Stimulated activated CD4-positive, alpha-beta T cell treated with anti-CD3 and anti-CD28 coated beads, Interleukin-4, amount 100 ng/mL, for 24 hours (primary cell): ENCODE data around the gene PEAK3.

ENCODE experiments used
- DNase-seq: peaks from one replicate; pipeline ENCODE4 v3.0.0-alpha.2; 2020

The PEAK3 gene

GRCh38 chr19:2235381-2236063 lies 46.5 kb downstream of the PEAK3 start:
- no peak for DNase-seq

- no peak for DNase-seq
Measured at GRCh38 chr19:2234996-2235380, 47.0 kb downstream of the PEAK3 start.

GRCh38 chr19:2233601-2234280 lies 48.2 kb downstream of the PEAK3 start:
- no peak for DNase-seq

GRCh38 chr19:2232286-2233151 lies 49.5 kb downstream of the PEAK3 start:
- DNase-seq, result no peak

- DNase-seq, result no peak
Measured at GRCh38 chr19:2231621-2232221, 50.3 kb downstream of the PEAK3 start.

- DNase-seq, result no peak
Measured at GRCh38 chr19:2230807-2231533, 51.0 kb downstream of the PEAK3 start.

- no peak for DNase-seq
Measured at GRCh38 chr19:2230033-2230531, 51.9 kb downstream of the PEAK3 start.

- no peak for DNase-seq
Measured at GRCh38 chr19:2229103-2230032, 52.6 kb downstream of the PEAK3 start.

- DNase-seq, result no peak
Measured at GRCh38 chr19:2228157-2229030, 53.6 kb downstream of the PEAK3 start.

- DNase-seq, result no peak
Measured at GRCh38 chr19:2227415-2228156, 54.4 kb downstream of the PEAK3 start.

GRCh38 chr19:2226840-2227360 lies 55.1 kb downstream of the PEAK3 start:
- DNase-seq, result no peak

- DNase-seq, result no peak
Measured at GRCh38 chr19:2226051-2226839, 55.7 kb downstream of the PEAK3 start.

GRCh38 chr19:2225415-2226050 lies 56.4 kb downstream of the PEAK3 start:
- no peak for DNase-seq

GRCh38 chr19:2224754-2225349 lies 57.1 kb downstream of the PEAK3 start:
- DNase-seq, result no peak
